ENCODE measurements around the gene PRDX5.

The PRDX5 gene

GRCh38 chr11:64347193-64347867, 29.4 kb downstream of the PRDX5 start:
- DNase-seq (ENCODE audit: low read depth in 2 of 2) = no peak

GRCh38 chr11:64348383-64349024, 30.6 kb downstream of the PRDX5 start:
- DNase-seq (ENCODE audit: low read depth in 2 of 2) = no peak

GRCh38 chr11:64349025-64349387, 31.1 kb downstream of the PRDX5 start:
- DNase-seq (ENCODE audit: low read depth in 2 of 2) = no peak

DNA sequence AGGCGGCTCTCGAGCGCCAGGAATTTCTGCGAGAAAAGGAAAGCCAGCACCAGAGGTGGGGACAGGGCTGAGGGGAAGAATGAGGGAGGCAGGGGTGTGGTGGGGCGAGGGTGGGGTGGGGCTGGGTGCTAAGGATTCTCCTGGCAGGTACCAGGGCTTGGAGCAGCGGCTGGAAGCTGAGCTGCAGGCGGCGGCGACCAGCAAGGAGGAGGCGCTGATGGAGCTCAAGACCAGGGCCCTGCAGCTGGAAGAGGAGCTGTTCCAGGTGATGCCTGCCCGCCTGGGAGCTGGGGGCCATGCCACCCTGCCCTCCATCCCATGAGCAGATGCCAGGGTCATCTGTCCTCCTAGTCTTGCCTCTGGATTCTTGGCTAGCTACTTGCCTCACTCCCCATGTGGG, 31.5 kb downstream of the PRDX5 start:
- DNase-seq (ENCODE audit: low read depth in 2 of 2) = no peak

GRCh38 chr11:64351136-64351631, 33.3 kb downstream of the PRDX5 start:
- DNase-seq (ENCODE audit: low read depth in 2 of 2) = no peak

DNA sequence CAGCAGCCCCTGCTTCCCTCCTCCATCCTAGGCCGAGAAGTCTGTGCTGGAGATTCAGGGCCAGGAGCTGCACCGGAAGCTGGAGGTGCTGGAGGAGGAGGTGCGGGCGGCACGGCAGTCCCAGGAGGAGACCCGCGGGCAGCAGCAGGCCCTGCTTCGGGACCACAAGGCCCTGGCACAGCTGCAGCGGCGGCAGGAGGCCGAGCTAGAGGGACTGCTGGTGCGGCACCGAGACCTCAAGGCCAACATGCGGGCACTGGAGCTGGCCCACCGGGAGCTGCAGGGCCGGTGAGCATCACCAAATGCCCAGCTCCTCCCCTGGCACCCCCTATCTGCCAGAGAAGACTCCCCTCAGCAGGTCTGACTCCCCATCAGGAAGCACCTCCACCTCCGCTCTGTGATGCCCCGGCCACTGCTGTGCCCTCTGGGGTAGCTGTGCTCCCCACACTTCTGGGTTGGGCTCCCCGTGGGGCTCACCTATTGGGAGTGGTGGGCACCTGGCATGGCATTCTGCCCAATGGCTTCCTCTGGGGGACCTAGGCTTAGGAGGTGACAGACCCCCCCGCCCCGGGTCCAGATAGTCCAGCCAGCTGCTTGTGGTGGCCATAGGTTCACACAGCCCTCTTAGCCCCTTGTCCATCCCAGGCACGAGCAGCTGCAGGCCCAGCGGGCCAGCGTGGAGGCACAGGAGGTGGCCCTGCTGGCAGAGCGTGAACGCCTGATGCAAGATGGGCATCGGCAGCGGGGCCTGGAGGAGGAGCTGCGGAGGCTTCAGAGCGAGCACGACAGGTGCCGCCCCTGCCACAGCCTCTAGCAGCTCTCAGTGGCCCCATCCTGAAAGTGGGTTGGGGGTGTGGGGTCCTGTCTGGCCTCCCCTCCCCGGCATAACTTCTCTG, 34.4 kb downstream of the PRDX5 start:
- DNase-seq (ENCODE audit: low read depth in 2 of 2) = no peak

- DNase-seq (ENCODE audit: low read depth in 2 of 2) = no peak
These were observed 35.2 kb downstream of the PRDX5 start for GRCh38 chr11:64352995-64353714.

DNA sequence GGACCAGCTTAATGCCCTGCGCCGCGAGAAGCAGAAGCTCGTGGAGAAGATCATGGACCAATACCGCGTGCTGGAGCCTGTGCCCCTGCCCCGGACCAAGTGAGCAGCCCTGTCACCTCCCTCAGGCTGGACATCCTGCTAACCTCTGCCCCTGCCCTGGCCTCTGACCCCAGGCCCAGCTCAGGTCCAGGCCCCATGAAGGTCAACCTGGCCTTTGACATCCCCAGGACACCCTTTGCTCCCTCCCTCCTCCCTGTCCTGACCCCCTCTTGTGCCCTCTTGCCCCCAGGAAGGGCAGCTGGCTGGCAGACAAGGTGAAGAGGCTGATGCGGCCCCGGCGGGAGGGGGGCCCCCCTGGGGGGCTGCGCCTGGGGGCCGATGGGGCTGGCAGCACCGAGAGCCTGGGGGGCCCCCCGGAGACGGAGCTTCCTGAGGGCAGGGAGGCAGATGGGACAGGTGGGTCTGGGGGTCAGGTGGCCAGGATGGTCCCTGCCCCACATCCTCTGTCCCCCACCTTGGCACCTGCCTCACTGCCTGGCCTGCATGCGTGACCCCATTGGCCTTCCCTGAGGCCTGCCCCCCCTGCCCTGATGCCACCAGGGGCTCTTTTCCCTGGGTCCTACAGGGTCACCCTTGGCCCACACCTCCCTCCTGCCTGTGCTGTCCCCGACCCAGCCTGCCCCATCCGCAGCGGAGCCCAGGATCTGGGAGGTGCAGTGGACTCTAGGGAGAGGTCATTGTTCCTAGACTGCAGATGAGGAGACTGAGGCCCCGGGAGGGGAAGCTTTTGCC, 36.0 kb downstream of the PRDX5 start:
- DNase-seq (ENCODE audit: low read depth in 2 of 2) = no peak

DNA sequence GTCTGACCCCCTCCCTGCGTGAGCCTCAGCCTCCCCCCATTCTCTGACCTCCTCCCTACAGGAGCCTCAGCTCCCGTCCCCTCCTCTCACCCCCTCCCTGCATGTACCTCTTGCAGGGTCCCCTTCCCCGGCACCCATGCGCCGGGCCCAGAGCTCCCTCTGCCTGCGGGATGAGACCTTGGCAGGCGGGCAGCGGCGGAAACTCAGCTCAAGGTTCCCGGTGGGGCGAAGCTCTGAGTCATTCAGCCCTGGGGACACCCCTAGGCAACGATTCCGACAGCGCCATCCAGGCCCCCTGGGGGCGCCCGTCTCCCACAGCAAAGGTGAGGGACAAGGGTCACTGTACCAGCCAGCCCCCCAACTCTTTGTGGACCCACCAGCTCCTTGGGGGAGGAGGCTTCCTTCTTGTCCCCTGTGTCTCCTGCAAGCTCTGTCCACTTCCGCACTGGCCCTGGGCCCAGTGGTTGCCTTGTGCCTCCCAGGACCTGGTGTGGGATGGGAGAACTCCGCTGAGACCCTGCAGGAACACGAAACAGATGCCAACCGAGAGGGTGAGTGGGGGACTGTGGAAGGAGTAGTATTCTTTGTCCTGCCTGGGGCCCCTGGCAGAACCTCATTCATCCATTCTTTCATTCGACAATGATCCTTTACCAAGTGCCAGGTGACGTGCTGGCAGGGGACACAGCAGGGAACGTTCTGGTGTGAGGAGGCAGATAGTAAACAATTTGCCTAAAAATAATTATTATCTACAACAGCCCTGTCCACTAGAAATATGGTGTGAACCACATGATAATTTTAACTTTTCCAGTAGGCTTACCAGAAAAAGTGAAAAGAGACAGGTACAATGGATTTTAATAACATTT, 37.4 kb downstream of the PRDX5 start:
- peak; percentile 47 for DNase-seq (ENCODE audit: low read depth in 2 of 2)

- DNase-seq (ENCODE audit: low read depth in 2 of 2) = peak in 1 of 2 donors; percentile 36
These were observed 38.8 kb downstream of the PRDX5 start for GRCh38 chr11:64356498-64357411.

DNA sequence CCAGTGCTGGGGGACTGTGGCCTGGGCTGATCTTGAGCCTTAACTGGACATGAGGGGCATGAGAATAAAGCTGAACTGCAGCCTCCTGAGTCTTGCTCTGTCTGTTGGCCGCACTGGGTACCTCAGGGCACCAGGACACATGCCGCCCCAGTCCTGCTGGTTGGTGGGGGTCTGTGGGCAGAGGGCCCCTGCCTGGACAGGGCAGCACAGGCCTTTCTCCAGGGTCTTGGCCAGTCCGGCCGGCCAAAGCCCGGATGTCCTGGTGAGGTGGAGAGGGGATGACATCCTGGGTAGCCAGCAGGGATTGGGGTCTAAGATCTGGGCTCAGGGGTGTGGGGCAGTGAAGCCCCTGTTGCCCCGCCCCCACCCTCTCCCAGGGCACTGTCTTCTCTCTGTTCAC, 39.5 kb downstream of the PRDX5 start:
- no peak for DNase-seq (ENCODE audit: low read depth in 2 of 2)

GRCh38 chr11:64357904-64358535, 40.1 kb downstream of the PRDX5 start:
- peak; percentile 51 to 60 for DNase-seq (ENCODE audit: low read depth in 2 of 2)

DNA sequence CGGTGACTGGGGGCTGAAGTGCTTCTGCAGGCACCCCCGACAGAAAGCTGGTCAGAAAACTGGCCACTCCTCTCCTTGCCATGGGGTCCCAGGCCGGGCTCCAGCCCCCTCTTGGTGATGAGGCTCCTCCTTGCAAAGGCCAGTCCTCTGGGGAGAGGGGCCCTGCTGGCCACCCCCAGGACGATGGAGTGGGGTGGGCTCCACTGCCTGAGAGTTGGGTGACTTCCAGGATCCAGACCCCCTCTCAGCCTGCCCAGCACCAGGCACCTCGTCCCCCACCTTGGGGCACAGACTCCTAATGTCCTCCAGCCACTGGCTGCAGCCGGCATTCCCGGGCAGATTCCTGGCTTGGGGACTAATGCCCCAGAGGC, 40.6 kb downstream of the PRDX5 start:
- DNase-seq (ENCODE audit: low read depth in 2 of 2) = no peak

DNA sequence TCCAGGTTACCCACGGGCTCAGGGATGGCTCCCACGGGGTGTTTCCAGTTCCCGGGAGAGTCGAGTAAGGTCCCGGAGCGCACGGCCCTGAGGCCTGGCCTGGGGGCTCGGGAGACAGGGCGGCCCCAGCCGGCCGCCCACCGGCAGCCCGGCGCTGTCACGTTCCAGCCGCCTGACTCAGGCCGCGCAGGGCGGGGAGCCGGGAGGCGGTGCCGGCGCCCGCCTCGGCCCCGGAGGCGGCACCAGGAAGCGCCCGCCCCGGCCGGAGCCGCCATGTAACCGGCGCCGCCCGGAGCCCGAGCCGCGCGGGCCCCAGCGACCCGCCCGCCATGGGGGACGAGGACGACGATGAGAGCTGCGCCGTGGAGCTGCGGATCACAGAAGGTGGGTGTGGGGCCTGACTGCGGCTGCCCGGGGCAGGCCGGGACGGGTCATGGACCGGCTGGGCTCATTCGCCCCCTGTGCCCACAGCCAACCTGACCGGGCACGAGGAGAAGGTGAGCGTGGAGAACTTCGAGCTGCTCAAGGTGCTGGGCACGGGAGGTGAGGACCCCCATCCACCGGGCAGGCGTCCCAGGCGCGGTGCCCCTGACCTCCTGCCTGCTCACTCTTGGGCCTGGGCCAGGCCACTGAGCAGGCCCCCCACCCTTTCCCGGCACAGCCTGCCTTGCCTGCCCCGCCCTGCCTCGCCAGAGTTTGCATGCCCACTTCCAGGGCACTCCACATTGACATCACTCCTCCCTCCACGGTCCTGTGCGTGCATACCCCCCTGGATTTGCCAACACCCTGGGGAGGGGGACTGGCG, 41.2 kb downstream of the PRDX5 start, which contains the start of gene RPS6KA4:
RPS6KA4 (plus strand) TSS at position 256 of the 805 bp plus-strand sequence; CDS start at position 330, 74 bp downstream.
- DNase-seq (ENCODE audit: low read depth in 2 of 2) = peak; percentile 52

GRCh38 chr11:64359712-64360445, 42.0 kb downstream of the PRDX5 start:
- DNase-seq (ENCODE audit: low read depth in 2 of 2) = no peak

DNA sequence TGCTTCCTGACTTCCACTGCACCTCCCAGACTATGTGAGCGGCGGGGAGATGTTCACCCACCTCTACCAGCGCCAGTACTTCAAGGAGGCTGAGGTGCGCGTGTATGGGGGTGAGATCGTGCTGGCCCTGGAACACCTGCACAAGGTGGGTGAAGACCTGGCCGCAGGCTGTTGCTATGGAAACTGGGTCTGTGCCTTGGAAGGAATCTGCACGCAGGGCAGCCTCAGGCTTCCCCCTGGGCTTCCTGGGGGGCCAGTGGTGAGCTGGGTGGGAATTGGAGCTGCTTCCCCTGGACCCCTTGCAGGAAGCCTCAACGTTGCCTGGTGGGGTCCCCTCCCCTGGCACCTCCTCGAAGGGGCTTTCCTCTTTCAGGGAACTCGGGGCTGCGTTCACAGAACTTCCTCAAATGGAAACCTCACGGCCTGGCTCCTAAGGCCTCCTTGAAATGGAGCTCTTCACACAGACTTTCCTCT, 42.6 kb downstream of the PRDX5 start:
- no peak for DNase-seq (ENCODE audit: low read depth in 2 of 2)

GRCh38 chr11:64361659-64362058, 43.7 kb downstream of the PRDX5 start:
- no peak for DNase-seq (ENCODE audit: low read depth in 2 of 2)
